NB4 (cell line): ENCODE results near the gene HECA.

Experiments used
- MYC ChIP-seq: IDR thresholded peaks from 2 replicates; pipeline ENCODE4 v1.6.1; 2011; ENCODE audit warnings: low read depth, low read length
- POLR2A ChIP-seq: IDR thresholded peaks from 2 replicates; pipeline ENCODE4 v1.6.1; 2011; ENCODE audit warnings: mild to moderate bottlenecking; ENCODE audit not compliant: insufficient read length; ENCODE audit errors: extremely low read depth
- TF ChIP-seq, protein P1 (sequence below): IDR thresholded peaks from one replicate; pipeline ENCODE4 v1.5.1; 2012; ENCODE audit warnings: low read depth, low read length
- TF ChIP-seq, protein P2 (sequence below): IDR thresholded peaks from 2 replicates; pipeline ENCODE4 v1.6.1; 2011; ENCODE audit warnings: low read depth, low read length

DNA sequence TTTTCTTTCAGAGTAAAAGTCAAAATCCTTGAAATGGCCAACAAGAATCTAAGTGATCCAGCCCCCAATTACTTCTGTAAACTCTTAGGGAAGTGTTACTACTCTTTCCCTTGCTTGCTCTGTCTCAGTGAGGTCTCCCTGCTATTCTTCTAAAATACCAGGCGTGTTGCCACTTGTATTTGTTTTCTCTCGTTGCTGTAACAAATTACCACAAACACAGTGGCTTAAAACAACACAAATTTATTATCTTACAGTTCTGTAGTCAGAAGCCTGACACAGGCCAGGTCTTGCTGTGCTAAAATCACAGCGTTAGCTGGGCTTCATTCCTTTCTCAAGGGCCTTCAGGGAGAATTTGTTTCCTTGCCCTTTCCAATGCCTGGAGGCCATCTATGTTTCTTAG lies 59.9 kb downstream of the HECA start:
- TF ChIP-seq, protein P1, sequence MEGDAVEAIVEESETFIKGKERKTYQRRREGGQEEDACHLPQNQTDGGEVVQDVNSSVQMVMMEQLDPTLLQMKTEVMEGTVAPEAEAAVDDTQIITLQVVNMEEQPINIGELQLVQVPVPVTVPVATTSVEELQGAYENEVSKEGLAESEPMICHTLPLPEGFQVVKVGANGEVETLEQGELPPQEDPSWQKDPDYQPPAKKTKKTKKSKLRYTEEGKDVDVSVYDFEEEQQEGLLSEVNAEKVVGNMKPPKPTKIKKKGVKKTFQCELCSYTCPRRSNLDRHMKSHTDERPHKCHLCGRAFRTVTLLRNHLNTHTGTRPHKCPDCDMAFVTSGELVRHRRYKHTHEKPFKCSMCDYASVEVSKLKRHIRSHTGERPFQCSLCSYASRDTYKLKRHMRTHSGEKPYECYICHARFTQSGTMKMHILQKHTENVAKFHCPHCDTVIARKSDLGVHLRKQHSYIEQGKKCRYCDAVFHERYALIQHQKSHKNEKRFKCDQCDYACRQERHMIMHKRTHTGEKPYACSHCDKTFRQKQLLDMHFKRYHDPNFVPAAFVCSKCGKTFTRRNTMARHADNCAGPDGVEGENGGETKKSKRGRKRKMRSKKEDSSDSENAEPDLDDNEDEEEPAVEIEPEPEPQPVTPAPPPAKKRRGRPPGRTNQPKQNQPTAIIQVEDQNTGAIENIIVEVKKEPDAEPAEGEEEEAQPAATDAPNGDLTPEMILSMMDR = no peak
- no peak for TF ChIP-seq POLR2A
- no peak for TF ChIP-seq MYC
- TF ChIP-seq, protein P2, sequence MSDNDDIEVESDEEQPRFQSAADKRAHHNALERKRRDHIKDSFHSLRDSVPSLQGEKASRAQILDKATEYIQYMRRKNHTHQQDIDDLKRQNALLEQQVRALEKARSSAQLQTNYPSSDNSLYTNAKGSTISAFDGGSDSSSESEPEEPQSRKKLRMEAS = no peak
